NCI-H2107 (cell line): ENCODE results near the gene NPL.

Experiments
- DNase-seq: peaks from one replicate; lab custom pipeline; 2025; lab: John Stamatoyannopoulos, UW

NPL gene

GRCh38 chr1:182867861-182868260, 78.3 kb downstream of the NPL start:
- DNase-seq = no peak

GRCh38 chr1:182869241-182869666, 79.7 kb downstream of the NPL start:
- DNase-seq = no peak

- no peak for DNase-seq
Measured at GRCh38 chr1:182872881-182873280, 83.3 kb downstream of the NPL start.

GRCh38 chr1:182875889-182876288, 86.3 kb downstream of the NPL start:
- no peak for DNase-seq

- DNase-seq = no peak
Measured at GRCh38 chr1:182877331-182877730, 87.8 kb downstream of the NPL start.

- DNase-seq = no peak
Measured at GRCh38 chr1:182877842-182878241, 88.3 kb downstream of the NPL start.
